ENCODE data around the gene BDH1.

BDH1 gene

DNA sequence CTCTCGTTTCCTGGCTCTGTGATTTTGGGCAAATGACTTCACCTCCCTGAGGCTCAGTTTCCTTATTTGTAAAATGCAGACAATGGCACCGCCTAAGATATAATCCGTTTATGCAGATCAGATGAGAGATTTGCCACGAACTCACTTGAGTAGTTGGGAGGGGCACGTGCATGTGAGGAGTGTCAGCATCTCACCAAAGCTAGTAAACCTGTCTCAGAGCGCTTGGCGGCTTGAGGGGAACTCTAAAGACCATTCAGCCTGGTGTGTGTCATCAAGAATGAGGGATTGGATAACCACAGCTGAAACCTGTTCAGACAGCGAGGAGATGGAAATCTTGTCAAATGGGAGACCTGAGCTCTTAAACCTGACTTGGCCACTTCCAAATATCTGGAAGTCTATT is 48.7 kb downstream of the BDH1 start:
- Histone ChIP-seq H3K36me3 (0 out of 2 replicates have a peak, but pooled peaks cover 4% of the 10 kb centered on the region), H3K4me3 (ENCODE audit: low read depth, low read length) (no peak overlapping the region), H3K4me1 (peaks cover 39% of the 10 kb centered on the region), H3K9me3 (no peaks in the 10 kb centered on the region), H3K27me3 (no peaks in the 10 kb centered on the region)
- DNase-seq = no peak
- TF ChIP-seq, protein P1, sequence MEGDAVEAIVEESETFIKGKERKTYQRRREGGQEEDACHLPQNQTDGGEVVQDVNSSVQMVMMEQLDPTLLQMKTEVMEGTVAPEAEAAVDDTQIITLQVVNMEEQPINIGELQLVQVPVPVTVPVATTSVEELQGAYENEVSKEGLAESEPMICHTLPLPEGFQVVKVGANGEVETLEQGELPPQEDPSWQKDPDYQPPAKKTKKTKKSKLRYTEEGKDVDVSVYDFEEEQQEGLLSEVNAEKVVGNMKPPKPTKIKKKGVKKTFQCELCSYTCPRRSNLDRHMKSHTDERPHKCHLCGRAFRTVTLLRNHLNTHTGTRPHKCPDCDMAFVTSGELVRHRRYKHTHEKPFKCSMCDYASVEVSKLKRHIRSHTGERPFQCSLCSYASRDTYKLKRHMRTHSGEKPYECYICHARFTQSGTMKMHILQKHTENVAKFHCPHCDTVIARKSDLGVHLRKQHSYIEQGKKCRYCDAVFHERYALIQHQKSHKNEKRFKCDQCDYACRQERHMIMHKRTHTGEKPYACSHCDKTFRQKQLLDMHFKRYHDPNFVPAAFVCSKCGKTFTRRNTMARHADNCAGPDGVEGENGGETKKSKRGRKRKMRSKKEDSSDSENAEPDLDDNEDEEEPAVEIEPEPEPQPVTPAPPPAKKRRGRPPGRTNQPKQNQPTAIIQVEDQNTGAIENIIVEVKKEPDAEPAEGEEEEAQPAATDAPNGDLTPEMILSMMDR (IDR thresholded peaks at IDR 0.05; ENCODE audit: low read depth, low read length) = no peak

DNA sequence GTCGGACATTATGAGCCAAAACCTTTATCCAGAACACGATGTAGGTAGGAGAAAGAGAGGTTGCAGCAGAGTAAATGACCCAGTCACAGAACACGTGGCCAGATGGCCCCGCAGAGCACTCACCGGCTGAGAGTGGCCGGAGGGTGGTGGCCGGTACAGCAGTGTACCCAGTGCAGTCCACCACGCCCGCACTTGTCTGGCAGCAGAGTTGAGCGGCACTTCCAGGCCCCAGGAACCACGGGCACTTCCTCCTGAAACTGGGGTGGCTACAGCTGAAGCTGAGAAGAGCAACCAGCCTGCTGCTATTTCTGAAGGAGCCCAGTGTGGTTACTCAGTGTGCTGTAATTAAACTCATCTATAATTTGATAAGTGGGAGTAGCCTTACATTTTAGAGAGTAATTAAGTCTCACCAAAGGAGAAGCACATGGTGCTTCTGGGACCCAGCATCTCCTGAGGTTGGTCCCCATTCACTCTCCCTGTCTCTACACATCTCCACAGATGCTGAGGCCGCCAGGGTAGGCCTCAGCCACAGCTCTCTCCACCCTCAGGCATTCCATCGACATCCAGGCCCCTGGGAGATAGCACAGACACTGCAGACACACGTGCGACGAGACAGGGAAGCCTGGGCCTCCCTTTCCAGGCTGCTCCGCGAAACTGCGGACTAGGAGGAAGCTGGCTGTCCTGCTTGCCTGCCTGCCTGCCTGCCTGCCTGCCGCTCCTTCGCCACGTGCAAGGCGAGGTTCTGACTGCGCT is 49.8 kb downstream of the BDH1 start:
- Histone ChIP-seq H3K27me3 (no peaks in the 10 kb centered on the region), H3K4me1 (peaks cover 39% of the 10 kb centered on the region), H3K36me3 (no peaks in the 10 kb centered on the region), H3K4me3 (ENCODE audit: low read depth, low read length) (no peak overlapping the region), H3K9me3 (no peaks in the 10 kb centered on the region)
- peak; percentile 83 for DNase-seq
- TF ChIP-seq, protein P1 (IDR thresholded peaks at IDR 0.05; ENCODE audit: low read depth, low read length) = no peak

DNA sequence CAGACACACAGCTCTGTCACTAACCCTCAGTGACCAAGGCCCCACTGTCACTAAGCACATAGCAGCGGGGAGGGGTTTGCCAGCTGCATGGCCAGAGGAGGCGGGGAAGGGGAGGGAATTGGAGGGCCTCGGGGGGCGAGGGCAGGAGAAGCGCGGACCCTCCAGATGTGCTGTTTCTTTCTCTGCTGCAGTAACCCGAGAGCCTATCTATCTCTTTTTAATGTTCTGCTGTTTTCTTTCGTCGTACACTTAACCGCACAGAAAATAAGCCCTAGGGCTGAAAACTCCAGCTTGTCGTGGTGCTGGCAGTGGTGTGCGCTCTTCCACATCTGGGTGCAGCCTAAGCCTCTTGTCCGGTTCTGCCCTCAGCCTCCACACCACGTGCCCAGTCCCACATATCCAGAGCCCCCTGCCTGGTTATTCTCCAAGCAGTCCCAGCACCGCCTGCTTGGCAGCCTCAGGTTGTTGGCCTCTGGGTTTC is 51.1 kb downstream of the BDH1 start:
- DNase-seq = peak; percentile 67
- Histone ChIP-seq H3K9me3 (no peaks in the 10 kb centered on the region), H3K4me3 (ENCODE audit: low read depth, low read length) (peak overlapping the region; percentile 20; the same call in 1 of the 2 replicates), H3K36me3 (no peaks in the 10 kb centered on the region), H3K27me3 (no peaks in the 10 kb centered on the region), H3K4me1 (peaks cover 36% of the 10 kb centered on the region)
- TF ChIP-seq, protein P1 (IDR thresholded peaks at IDR 0.05; ENCODE audit: low read depth, low read length) = no peak

DNA sequence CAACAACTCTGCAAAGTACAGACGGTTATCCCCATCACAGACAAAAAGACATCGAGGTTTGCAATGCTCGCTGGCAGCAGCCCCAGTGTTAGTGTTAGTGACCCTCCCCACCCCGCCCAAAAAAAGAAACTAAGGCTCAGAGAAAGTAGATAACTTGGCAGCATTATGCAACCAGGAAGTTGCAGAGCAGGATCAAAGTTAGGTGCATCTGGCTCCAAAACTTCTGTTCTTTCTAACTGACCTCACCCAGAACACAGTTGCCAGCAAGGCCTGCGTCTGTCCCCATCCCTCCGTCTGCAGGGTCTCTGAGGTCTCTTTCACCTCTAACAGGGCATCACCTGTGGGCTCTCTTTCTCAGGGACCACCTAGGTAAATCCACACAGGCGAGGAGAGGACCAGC is 51.5 kb downstream of the BDH1 start:
- Histone ChIP-seq H3K36me3 (no peaks in the 10 kb centered on the region), H3K4me3 (ENCODE audit: low read depth, low read length) (peak overlapping the region; percentile 20; the same call in 1 of the 2 replicates), H3K27me3 (no peaks in the 10 kb centered on the region), H3K4me1 (peaks cover 35% of the 10 kb centered on the region), H3K9me3 (no peaks in the 10 kb centered on the region)
- TF ChIP-seq, protein P1 (IDR thresholded peaks at IDR 0.05; ENCODE audit: low read depth, low read length) = no peak
- no peak for DNase-seq

DNA sequence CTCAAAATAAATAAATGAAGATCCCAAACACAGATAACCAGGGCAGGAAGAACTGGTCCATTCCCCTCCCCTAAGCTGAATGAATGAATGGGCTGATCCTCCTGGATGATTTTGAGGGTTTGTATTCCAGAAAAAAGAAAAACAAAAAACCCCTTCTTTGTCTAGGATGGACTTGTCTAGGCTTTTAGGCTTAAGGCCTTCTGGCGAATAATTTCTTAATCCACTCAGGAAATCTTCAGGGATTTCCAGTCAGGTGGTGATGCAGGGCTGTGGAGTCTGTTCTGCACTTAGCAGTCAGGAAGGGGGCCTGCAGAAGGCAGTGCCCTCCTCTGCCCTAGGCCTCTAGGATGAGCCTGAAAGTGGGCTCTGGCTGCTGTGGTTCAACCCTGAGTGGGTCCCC is 52.1 kb downstream of the BDH1 start:
- no peak for DNase-seq

More for the DNA sequence above, 52.1 kb downstream of the BDH1 start:
- Histone ChIP-seq H3K4me3 (ENCODE audit: low read depth, low read length) (no peak overlapping the region), H3K36me3 (no peaks in the 10 kb centered on the region), H3K9me3 (no peaks in the 10 kb centered on the region), H3K27me3 (no peaks in the 10 kb centered on the region), H3K4me1 (peaks cover 35% of the 10 kb centered on the region)
- TF ChIP-seq, protein P1 (IDR thresholded peaks at IDR 0.05; ENCODE audit: low read depth, low read length) = no peak
